T-cell (primary cell): Measurements from ENCODE around the gene DCC. TPM values are rescaled to one million over a fixed set of nuclear protein-coding genes. Genes with fewer than 3 reads are reported as not detected.

ENCODE experiments used
- ATAC-seq, 4 experiments: fragments of 200-7000 bp in 3 of 4; fragments of 150-1000 bp in 1 of 4; cut with Tn5 transposase; replicated peaks in 1 of 4; 1 replicate in 3 of 4; 2 replicates in 1 of 4; pipeline ENCODE4 v1.10.0; 2021; ENCODE audit warnings: moderate library complexity in 3 of 4, mild to moderate bottlenecking in 2 of 4, moderate number of reproducible peaks in 1 of 4
- CTCF ChIA-PET, 2 donors: fragments of 300-600 bp; sonication (Branson Sonifier 250); formaldehyde crosslinking; loops; one replicate each; lab custom pipeline; 2022; ENCODE audit warnings: antibody characterized with exemption in 2 of 2; lab: Charles Lee
- POLR2A ChIA-PET, 2 donors: fragments of 300-600 bp; sonication (Branson Sonifier 250); formaldehyde crosslinking; loops; one replicate each; lab custom pipeline; 2022; ENCODE audit warnings: antibody characterized with exemption in 2 of 2; lab: Charles Lee
- DNase-seq, 35 experiments: peaks; one replicate each; pipeline versions ENCODE4 v3.0.0 to v3.0.0-alpha.2; 2013 to 2023
- H3K27ac ChIP-seq: one replicate; pipeline ENCODE4 v1.5.1; 2013; ENCODE audit warnings: low read length
- H3K27me3 ChIP-seq, 2 experiments: replicated peaks in 1 of 2; 1 replicate in 1 of 2; 2 replicates in 1 of 2; pipeline versions ENCODE4 v1.6.1 to v1.7.0; 2013; ENCODE audit warnings: low read length in 1 of 2, mixed read lengths in 1 of 2; ENCODE audit not compliant: control insufficient read depth in 2 of 2, insufficient read depth in 2 of 2; ENCODE audit errors: extremely low read depth in 1 of 2
- H3K36me3 ChIP-seq, 2 donors: 1 replicate in 1 of 2; 2 replicates in 1 of 2; pipeline versions ENCODE4 v1.6.1 to v1.7.0; 2013; ENCODE audit warnings: low read length in 1 of 2; ENCODE audit not compliant: control insufficient read depth in 2 of 2, insufficient read depth in 1 of 2; ENCODE audit errors: extremely low read depth in 1 of 2
- H3K4me1 ChIP-seq, 2 experiments: 1 replicate in 1 of 2; 2 replicates in 1 of 2; pipeline versions ENCODE4 v1.6.1 to v1.7.0; 2013; ENCODE audit warnings: low read length in 2 of 2, mixed read lengths in 1 of 2; ENCODE audit not compliant: insufficient read depth in 2 of 2, control insufficient read depth in 1 of 2; ENCODE audit errors: extremely low read depth in 1 of 2
- H3K4me3 ChIP-seq, 2 donors: 1 replicate in 1 of 2; 2 replicates in 1 of 2; pipeline versions ENCODE4 v1.5.1 to v1.7.0; 2013; ENCODE audit warnings: mild to moderate bottlenecking in 2 of 2, low read length in 1 of 2, moderate library complexity in 1 of 2; ENCODE audit not compliant: control insufficient read depth in 1 of 2; ENCODE audit errors: extremely low read depth in 1 of 2
- H3K9me3 ChIP-seq: 2 replicates; pipeline ENCODE4 v1.7.0; 2013
- H3K27ac Mint-ChIP-seq, 2 donors: one replicate each; pipeline ENCODE4 v1.8.0; 2020 to 2021; ENCODE audit warnings: mild to moderate bottlenecking in 2 of 2, mixed read lengths in 2 of 2
- H3K27me3 Mint-ChIP-seq, 2 donors: one replicate each; pipeline ENCODE4 v1.8.0; 2021 to 2022; ENCODE audit warnings: mixed read lengths in 2 of 2
- H3K36me3 Mint-ChIP-seq: one replicate; pipeline ENCODE4 v1.8.0; 2021; ENCODE audit warnings: mixed read lengths
- H3K4me1 Mint-ChIP-seq, 3 donors: one replicate each; pipeline ENCODE4 v1.8.0; 2020 to 2022; ENCODE audit warnings: mixed read lengths in 3 of 3, mild to moderate bottlenecking in 1 of 3
- H3K4me3 Mint-ChIP-seq, 3 donors: one replicate each; pipeline ENCODE4 v1.8.0; 2020 to 2022; ENCODE audit warnings: mild to moderate bottlenecking in 3 of 3, mixed read lengths in 3 of 3, moderate library complexity in 3 of 3
- H3K9me3 Mint-ChIP-seq, 3 donors: one replicate each; pipeline ENCODE4 v1.8.0; 2020 to 2022; ENCODE audit warnings: mixed read lengths in 3 of 3
- WGBS: methylation state at CpG from one replicate; pipeline ENCODE4 v1.1.5; 2013; ENCODE audit warnings: missing lambda C conversion rate; ENCODE audit not compliant: insufficient coverage; 5-methylcytosine and 5-hydroxymethylcytosine counted together
- total RNA-seq, 35 experiments: library from RNA in 6 of 35; stranded (reverse) in 6 of 35; fragments of 120-200 nt in 1 of 35; gene quantifications; one replicate each; pipeline versions ENCODE4 v1.2.1 to v1.2.4 and lab custom pipeline; 2013 to 2026

The DCC gene
- total RNA-seq, 5 donors from 2014 or later (not counting 1 experiment from before 2014, with no cell fraction given): not detected

GRCh38 chr18:52567360-52567759, 227.4 kb downstream of the DCC start:
- Histone ChIP-seq H3K9me3 (no peaks in the 10 kb centered on the region), H3K36me3 (no peaks in the 10 kb centered on the region), H3K4me1 (no peaks in the 10 kb centered on the region), H3K4me3 (no peak overlapping the region), H3K27ac (no peak overlapping the region), H3K27me3 (no peaks in the 10 kb centered on the region)
- Mint-ChIP-seq H3K4me1 (no peaks in the 10 kb centered on the region), H3K9me3 (no peaks in the 10 kb centered on the region), H3K36me3 (no peaks in the 10 kb centered on the region), H3K27ac (no peak overlapping the region), H3K4me3 (no peak overlapping the region), H3K27me3 (no peaks in the 10 kb centered on the region)
- ChIA-PET CTCF (no interaction called here), POLR2A (no interaction called here)
- WGBS: no CpG with 5 or more reads among the region's 4 CpGs
- ATAC-seq: no peak
- no peak for DNase-seq

DNA sequence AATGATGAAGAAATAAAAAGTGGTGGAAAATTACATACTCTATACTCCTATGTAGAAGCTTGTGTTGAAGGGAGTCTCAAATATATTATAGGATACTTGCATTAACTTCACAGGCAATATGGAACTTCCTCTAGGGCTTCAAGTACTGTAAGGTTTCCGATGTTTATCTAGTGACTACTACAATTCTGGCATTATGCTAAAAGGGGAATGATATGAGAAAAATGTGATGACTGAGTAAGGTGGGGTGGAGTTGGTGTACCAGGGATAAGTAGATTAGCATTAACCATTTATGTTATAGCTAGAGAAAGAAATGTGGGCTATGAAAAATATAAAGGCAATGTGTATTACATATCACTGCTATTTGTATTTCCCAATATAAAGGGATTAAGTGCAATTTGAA, 229.5 kb downstream of the DCC start:
- WGBS: no CpG with 5 or more reads among the region's 1 CpG
- CTCF ChIA-PET: no interaction called here
- POLR2A ChIA-PET: no interaction called here

DNA sequence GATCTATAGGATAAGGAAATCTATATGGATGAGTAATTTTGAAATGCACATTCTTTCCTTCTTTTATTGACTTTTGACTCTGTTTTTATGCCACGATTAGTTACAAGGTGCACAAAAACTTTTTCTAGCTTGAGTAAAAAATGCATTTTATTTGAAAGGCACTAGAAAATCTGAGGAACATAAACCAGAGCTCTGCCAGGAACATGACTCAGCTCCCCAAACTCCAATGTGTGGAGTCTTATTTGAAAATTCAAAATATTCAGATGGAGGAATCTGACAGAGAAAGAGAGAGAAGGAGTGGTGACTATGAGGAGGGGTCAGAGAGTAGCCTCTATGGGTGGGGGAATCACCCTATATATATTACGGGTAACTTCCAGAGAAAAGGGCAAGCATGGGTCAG, 231.0 kb downstream of the DCC start:
- Mint-ChIP-seq H3K27me3 (no peaks in the 10 kb centered on the region), H3K9me3 (no peaks in the 10 kb centered on the region), H3K4me3 (no peak overlapping the region), H3K36me3 (no peaks in the 10 kb centered on the region), H3K27ac (no peak overlapping the region), H3K4me1 (no peaks in the 10 kb centered on the region)
- no peak overlapping the region for H3K4me3 ChIP-seq
- WGBS: no CpG with 5 or more reads among the region's 2 CpGs
- H3K27me3 ChIP-seq: no peaks in the 10 kb centered on the region
- H3K9me3 ChIP-seq: no peaks in the 10 kb centered on the region
- ATAC-seq (no peak), DNase-seq (no peak)
- CTCF ChIA-PET: interaction anchor here in 1 of 2 donors (0.6 kb wide), 1 partner anchor 1122 kb away, joined by 4 read pairs; no protein-coding TSS in a partner anchor
- POLR2A ChIA-PET: no interaction called here
- no peaks in the 10 kb centered on the region for H3K36me3 ChIP-seq
- H3K27ac ChIP-seq: no peak overlapping the region
- H3K4me1 ChIP-seq: no peaks in the 10 kb centered on the region

More for the DNA sequence above, 229.5 kb downstream of the DCC start:
- Mint-ChIP-seq H3K4me3 (no peak overlapping the region), H3K4me1 (no peaks in the 10 kb centered on the region), H3K27ac (no peak overlapping the region), H3K36me3 (no peaks in the 10 kb centered on the region), H3K9me3 (no peaks in the 10 kb centered on the region), H3K27me3 (no peaks in the 10 kb centered on the region)
- Histone ChIP-seq H3K4me1 (no peaks in the 10 kb centered on the region), H3K9me3 (no peaks in the 10 kb centered on the region), H3K27ac (no peak overlapping the region), H3K36me3 (no peaks in the 10 kb centered on the region), H3K27me3 (no peaks in the 10 kb centered on the region), H3K4me3 (no peak overlapping the region)
- no peak for DNase-seq
- ATAC-seq: no peak

GRCh38 chr18:52572036-52573000, 232.3 kb downstream of the DCC start:
- no peak for DNase-seq
- no peaks in the 10 kb centered on the region for H3K4me1 Mint-ChIP-seq
- no peak for ATAC-seq
- no peak overlapping the region for H3K4me3 Mint-ChIP-seq
- H3K36me3 Mint-ChIP-seq: no peaks in the 10 kb centered on the region
- H3K27me3 Mint-ChIP-seq: no peaks in the 10 kb centered on the region
- H3K9me3 Mint-ChIP-seq: peaks cover 0 to 3% (median 2%) of the 10 kb centered on the region in 3 donors
- CTCF ChIA-PET: no interaction called here
- WGBS: 63% methylated on average over 5 of the region's 13 CpGs
- Histone ChIP-seq H3K9me3 (no peaks in the 10 kb centered on the region), H3K4me3 (no peak overlapping the region), H3K27ac (no peak overlapping the region), H3K36me3 (no peaks in the 10 kb centered on the region), H3K4me1 (no peaks in the 10 kb centered on the region), H3K27me3 (no peaks in the 10 kb centered on the region)
- POLR2A ChIA-PET: no interaction called here
- no peak overlapping the region for H3K27ac Mint-ChIP-seq

GRCh38 chr18:52577795-52578194, 237.8 kb downstream of the DCC start:
- ATAC-seq: no peak
- CTCF ChIA-PET: no interaction called here

GRCh38 chr18:52582061-52582460, 242.1 kb downstream of the DCC start:
- no peak overlapping the region for H3K4me3 Mint-ChIP-seq
- POLR2A ChIA-PET: no interaction called here
- H3K9me3 ChIP-seq: no peaks in the 10 kb centered on the region

More at GRCh38 chr18:52577795-52578194, 237.8 kb downstream of the DCC start:
- H3K27ac ChIP-seq: no peak overlapping the region
- H3K4me3 Mint-ChIP-seq: no peak overlapping the region
- peaks cover 0 to 11% (median 5%) of the 10 kb centered on the region in 3 donors for H3K9me3 Mint-ChIP-seq
- no peaks in the 10 kb centered on the region for H3K27me3 Mint-ChIP-seq
- no peak for DNase-seq
- H3K4me1 Mint-ChIP-seq: no peaks in the 10 kb centered on the region
- no peaks in the 10 kb centered on the region for H3K36me3 ChIP-seq
- no peaks in the 10 kb centered on the region for H3K4me1 ChIP-seq
- no peak overlapping the region for H3K4me3 ChIP-seq
- H3K36me3 Mint-ChIP-seq: no peaks in the 10 kb centered on the region
- WGBS: no CpG with 5 or more reads among the region's 3 CpGs
- H3K27ac Mint-ChIP-seq: no peak overlapping the region
- POLR2A ChIA-PET: no interaction called here
- no peaks in the 10 kb centered on the region for H3K27me3 ChIP-seq
- H3K9me3 ChIP-seq: no peaks in the 10 kb centered on the region

More at GRCh38 chr18:52582061-52582460, 242.1 kb downstream of the DCC start:
- no peak overlapping the region for H3K27ac Mint-ChIP-seq
- H3K27me3 Mint-ChIP-seq: no peaks in the 10 kb centered on the region
- CTCF ChIA-PET: no interaction called here
- Histone ChIP-seq H3K36me3 (no peaks in the 10 kb centered on the region), H3K4me1 (no peaks in the 10 kb centered on the region), H3K4me3 (no peak overlapping the region), H3K27me3 (no peaks in the 10 kb centered on the region), H3K27ac (no peak overlapping the region)
- H3K36me3 Mint-ChIP-seq: no peaks in the 10 kb centered on the region
- no CpG with 5 or more reads among the region's 1 CpG for WGBS
- no peak for DNase-seq
- peaks cover 0 to 11% (median 10%) of the 10 kb centered on the region in 3 donors for H3K9me3 Mint-ChIP-seq
- no peaks in the 10 kb centered on the region for H3K4me1 Mint-ChIP-seq
- ATAC-seq: no peak
